Measurements from ENCODE around the gene FBN1. TPM values are rescaled to one million over a fixed set of nuclear protein-coding genes. Genes with fewer than 3 reads are reported as not detected.

Gene FBN1
- total RNA-seq, 1 experiment from 2014 or later = 5.5 TPM

DNA sequence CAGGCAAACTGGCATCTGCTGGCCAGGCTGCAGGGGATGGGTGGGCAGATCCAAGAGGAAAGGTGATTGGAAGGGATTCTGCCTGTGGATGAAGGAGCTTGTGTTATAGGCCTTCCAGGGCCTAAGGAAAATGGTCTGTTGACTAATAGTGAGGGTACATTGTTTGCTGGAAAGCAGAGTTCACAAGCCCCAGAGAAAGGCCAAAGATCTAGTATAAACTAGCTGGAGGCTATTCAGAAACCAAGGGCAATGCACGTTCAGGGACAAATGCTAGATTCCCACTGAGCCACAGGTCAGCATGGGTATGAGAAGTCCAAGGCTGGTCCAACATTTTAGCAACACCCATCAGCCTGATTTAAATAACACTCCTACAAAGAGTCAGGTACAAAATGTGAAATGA, 74.7 kb downstream of the FBN1 start:
- H3K27me3 ChIP-seq (ENCODE audit: control insufficient read depth, insufficient read depth, low read length) = no peaks in the 10 kb centered on the region

DNA sequence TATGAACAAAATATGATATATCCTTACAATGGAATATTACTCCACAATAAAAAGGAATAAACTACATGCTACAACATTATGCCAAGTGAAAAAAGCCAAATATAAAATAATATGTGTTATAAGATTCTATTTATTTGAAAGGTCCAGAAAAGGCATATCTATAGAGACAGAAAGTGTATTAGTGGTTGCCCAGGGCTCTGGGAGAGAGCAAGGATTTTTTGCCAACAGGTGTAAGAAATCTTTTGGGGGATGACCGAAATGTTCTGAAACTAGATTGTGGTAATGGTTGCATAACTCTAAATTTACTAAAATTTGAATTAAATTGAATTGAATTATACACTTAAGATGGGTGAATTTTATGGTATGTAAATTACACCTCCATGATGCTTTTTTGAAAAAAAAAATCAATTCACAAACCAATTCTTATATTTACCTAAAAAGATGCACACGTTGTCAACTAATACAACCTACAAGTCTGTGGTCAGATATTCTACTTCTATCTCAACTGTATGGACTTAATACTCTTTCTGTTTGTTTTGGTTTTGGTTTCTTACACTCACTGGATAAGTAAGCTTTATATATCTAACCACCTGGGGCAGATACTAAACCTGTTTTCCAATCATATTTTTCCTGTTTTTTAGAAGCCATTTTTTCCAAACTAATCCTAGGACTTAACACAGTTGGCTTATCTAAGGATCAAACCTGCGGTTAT, 75.8 kb downstream of the FBN1 start:
- H3K27me3 ChIP-seq (ENCODE audit: control insufficient read depth, insufficient read depth, low read length) = no peaks in the 10 kb centered on the region
- no peak overlapping the region for H3K4me3 ChIP-seq (ENCODE audit: insufficient read depth, low read depth, low read length)
- no peaks in the 10 kb centered on the region for H3K36me3 ChIP-seq (replicated peaks; ENCODE audit: control insufficient read depth, insufficient read depth, low read length)
- DNase-seq = no peak

More for the DNA sequence above, 74.7 kb downstream of the FBN1 start:
- no peak overlapping the region for H3K4me3 ChIP-seq (ENCODE audit: insufficient read depth, low read depth, low read length)
- no peaks in the 10 kb centered on the region for H3K36me3 ChIP-seq (replicated peaks; ENCODE audit: control insufficient read depth, insufficient read depth, low read length)
- DNase-seq = no peak

DNA sequence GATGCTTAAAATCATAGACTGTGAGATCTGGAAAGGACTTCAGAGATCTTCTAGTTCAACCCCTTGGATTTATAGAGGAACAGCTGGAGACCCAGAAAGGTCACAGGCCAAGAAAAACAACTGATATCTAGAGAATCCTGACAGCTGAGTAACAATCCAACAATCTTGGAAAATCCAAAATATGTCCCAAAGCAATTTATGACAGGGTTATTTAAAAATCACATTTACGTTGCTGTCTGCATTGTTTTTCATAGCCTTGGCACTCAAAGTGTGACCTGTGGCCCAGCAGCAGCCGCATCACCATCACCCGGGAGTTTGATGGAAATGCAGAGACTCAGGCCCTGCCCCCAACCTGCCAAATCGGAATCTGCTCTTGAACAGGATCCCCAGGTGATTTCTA, 78.8 kb downstream of the FBN1 start:
- Histone ChIP-seq H3K36me3 (replicated peaks; ENCODE audit: control insufficient read depth, insufficient read depth, low read length) (no peaks in the 10 kb centered on the region), H3K4me3 (ENCODE audit: insufficient read depth, low read depth, low read length) (no peak overlapping the region), H3K27me3 (ENCODE audit: control insufficient read depth, insufficient read depth, low read length) (no peaks in the 10 kb centered on the region)
- DNase-seq = no peak

DNA sequence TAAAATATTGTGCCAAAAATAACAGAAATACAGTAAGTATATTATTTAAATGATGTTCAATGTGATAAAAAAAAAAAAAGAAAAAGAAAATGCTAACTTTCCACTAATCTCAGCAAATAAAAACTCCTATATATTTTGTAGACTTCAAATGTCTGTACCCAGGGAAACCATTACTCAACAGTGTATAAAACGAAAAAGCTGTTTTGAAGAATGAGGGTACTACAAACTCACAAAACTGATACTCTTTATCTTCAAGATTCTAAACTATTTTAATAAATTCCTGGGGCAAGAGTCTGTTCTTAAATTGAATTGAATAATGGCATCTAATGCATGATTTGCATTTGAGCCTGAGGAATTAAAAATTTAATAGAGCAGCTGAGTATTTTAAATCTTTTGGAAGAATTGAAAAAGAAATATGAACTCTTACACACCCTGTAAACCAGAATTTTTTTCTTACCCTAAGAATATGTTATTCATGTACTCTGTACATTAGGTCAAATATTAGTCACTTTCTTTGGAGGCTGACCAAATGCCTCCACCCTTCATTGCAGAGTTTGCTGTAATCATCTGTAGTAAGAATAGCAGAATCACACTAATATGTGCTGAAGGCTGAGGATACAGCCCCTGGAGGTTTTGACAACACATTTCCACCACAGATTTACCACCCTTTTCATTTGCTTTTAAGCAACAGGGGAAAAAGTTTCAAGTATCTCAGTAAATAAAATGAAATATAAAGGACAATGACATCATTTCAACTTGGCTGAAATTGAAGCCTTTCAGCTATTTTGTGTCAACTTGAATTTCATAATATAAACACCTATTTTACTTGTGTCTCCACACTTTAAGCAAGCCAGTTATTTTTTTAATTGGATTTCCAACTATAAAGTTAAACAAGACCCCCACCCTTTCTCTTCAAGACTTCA, 79.7 kb downstream of the FBN1 start:
- no peaks in the 10 kb centered on the region for H3K36me3 ChIP-seq (replicated peaks; ENCODE audit: control insufficient read depth, insufficient read depth, low read length)
- DNase-seq = no peak
- no peak overlapping the region for H3K4me3 ChIP-seq (ENCODE audit: insufficient read depth, low read depth, low read length)
- no peaks in the 10 kb centered on the region for H3K27me3 ChIP-seq (ENCODE audit: control insufficient read depth, insufficient read depth, low read length)

DNA sequence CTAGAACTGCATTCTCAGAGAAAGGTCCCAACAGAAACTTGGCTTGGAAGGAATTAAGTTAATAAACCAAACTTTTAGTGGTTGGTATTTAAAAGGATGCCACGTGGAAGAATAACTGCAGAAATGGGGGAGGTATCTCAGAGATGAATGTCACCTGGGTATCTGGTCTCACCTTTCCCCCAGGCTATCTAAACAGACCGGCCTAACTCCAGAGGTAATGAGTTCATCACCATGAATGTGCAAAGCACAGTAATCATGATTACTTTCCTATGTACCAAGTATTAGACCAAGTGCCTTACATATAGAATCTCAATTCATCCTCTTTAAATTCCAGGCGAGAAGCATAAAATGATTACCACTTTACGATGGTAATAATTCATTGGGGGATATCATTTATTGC, 80.8 kb downstream of the FBN1 start:
- Histone ChIP-seq H3K36me3 (replicated peaks; ENCODE audit: control insufficient read depth, insufficient read depth, low read length) (no peaks in the 10 kb centered on the region), H3K4me3 (ENCODE audit: insufficient read depth, low read depth, low read length) (no peak overlapping the region), H3K27me3 (ENCODE audit: control insufficient read depth, insufficient read depth, low read length) (no peaks in the 10 kb centered on the region)
- no peak for DNase-seq

DNA sequence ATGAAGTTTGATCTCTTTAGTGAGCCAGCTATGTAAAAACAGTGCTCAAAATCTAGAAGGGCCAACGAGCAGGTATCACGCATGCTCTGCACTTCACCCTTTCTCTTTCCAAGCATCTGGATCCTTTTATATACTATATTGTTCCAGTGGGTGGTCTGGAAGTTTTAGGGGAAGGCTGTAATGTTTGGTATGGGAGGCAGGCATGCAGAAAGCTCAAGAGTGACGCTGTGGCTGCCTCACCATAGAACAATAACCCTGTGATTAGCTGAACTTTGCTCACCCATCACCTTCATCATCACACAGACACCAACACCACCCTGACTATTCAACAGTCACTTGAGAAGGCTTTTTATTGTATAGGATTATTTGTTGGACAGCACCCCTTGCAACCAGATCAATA, 81.6 kb downstream of the FBN1 start:
- no peak for DNase-seq
- Histone ChIP-seq H3K27me3 (ENCODE audit: control insufficient read depth, insufficient read depth, low read length) (no peaks in the 10 kb centered on the region), H3K4me3 (ENCODE audit: insufficient read depth, low read depth, low read length) (no peak overlapping the region), H3K36me3 (replicated peaks; ENCODE audit: control insufficient read depth, insufficient read depth, low read length) (no peaks in the 10 kb centered on the region)

DNA sequence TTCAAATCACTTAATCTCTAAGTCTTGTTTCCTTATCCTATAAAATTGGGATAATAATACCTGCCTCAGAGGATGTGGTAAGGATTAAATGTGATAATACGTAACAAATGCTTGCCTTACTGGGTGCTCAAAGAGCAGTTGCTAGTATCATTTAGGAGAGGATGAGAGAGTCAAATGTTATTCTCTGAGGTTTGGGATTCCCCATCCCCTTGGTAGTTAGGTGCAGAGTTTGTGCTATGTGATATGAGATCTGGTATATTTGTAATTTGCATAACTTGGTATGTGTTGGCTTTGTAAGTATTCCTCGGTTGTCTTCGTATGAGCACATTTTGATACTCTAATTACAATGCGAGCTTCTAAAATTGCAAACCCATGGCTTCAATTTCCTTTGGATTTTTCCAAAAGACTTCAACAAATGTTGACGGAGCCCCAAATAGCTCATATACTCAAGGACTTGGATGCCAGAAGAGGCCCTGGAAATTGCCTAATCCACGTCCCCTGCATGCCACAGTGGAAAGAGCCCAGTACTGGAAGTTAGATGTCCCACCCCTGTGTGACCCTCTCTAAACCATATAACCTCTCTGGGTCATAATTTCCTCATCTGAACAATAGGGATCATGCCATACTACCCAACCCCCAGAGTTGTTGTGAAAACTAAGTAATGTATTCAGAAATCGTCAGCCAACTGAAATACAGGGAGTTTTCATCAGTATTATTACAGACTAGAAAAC, 85.0 kb downstream of the FBN1 start:
- H3K27me3 ChIP-seq (ENCODE audit: control insufficient read depth, insufficient read depth, low read length) = no peaks in the 10 kb centered on the region
- no peak for DNase-seq
- H3K4me3 ChIP-seq (ENCODE audit: insufficient read depth, low read depth, low read length) = no peak overlapping the region
- H3K36me3 ChIP-seq (replicated peaks; ENCODE audit: control insufficient read depth, insufficient read depth, low read length) = no peaks in the 10 kb centered on the region

DNA sequence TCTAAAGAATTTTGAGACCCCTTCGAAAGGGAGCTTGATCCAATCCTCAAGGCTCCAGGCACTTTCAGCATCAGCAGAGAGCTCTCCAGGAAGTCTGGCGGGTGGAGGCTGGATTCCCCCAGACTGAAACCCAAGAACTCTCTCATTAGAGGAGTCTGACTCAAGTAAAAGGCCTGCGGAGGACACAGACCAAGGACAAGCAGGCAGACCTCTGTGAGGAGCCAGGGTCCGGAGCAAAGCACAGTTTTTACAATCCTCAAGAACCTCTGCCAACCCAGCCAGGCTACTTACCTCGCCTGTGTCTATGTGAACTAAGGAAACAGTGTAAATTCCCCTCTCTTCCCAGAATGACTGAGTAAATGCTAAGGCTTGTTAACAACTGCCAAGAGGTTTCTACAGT, 86.2 kb downstream of the FBN1 start:
- Histone ChIP-seq H3K36me3 (replicated peaks; ENCODE audit: control insufficient read depth, insufficient read depth, low read length) (no peaks in the 10 kb centered on the region), H3K4me3 (ENCODE audit: insufficient read depth, low read depth, low read length) (no peak overlapping the region), H3K27me3 (ENCODE audit: control insufficient read depth, insufficient read depth, low read length) (no peaks in the 10 kb centered on the region)
- no peak for DNase-seq

DNA sequence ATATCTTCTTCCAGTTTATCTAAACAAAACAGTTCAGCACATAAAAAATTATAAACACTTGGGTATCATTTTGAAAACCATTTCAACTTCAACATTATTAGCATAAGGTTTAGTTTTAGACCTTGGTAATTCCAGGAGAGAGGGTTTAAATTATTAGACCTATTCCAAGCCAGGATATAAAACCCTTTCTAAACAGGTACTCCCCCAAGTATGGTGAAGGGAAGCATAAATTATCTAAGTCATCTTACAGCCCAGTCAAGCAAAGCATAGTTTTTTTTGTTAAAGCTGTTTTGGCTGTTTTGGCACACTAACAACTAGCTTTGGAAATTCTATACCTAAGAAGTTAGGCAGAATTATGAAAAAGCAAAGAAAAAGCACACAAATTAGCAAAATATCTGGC, 87.3 kb downstream of the FBN1 start:
- no peak for DNase-seq
- H3K27me3 ChIP-seq (ENCODE audit: control insufficient read depth, insufficient read depth, low read length) = no peaks in the 10 kb centered on the region
- H3K36me3 ChIP-seq (replicated peaks; ENCODE audit: control insufficient read depth, insufficient read depth, low read length) = no peaks in the 10 kb centered on the region
- no peak overlapping the region for H3K4me3 ChIP-seq (ENCODE audit: insufficient read depth, low read depth, low read length)

DNA sequence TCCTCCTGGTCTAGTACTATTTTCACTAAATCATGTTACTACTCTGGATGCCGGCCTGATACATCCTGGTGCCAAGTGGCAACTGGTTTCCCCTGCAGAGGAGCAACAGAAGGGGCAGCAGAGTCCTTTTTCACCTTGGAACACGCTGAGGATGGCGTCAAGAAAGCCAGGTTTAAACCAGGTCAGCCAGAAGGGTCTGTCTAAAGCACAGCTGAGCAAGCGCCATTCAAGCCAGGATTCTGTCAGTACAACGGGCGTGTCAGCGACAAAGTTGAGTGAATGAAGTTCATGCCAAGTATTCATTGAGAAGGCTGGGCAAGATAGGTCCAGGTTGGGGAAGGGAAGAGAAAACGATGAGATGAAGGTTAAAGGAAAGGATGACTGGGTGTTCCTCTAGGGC, 88.2 kb downstream of the FBN1 start:
- H3K4me3 ChIP-seq (ENCODE audit: insufficient read depth, low read depth, low read length) = no peak overlapping the region
- H3K27me3 ChIP-seq (ENCODE audit: control insufficient read depth, insufficient read depth, low read length) = no peaks in the 10 kb centered on the region
- no peak for DNase-seq
- H3K36me3 ChIP-seq (replicated peaks; ENCODE audit: control insufficient read depth, insufficient read depth, low read length) = no peaks in the 10 kb centered on the region

DNA sequence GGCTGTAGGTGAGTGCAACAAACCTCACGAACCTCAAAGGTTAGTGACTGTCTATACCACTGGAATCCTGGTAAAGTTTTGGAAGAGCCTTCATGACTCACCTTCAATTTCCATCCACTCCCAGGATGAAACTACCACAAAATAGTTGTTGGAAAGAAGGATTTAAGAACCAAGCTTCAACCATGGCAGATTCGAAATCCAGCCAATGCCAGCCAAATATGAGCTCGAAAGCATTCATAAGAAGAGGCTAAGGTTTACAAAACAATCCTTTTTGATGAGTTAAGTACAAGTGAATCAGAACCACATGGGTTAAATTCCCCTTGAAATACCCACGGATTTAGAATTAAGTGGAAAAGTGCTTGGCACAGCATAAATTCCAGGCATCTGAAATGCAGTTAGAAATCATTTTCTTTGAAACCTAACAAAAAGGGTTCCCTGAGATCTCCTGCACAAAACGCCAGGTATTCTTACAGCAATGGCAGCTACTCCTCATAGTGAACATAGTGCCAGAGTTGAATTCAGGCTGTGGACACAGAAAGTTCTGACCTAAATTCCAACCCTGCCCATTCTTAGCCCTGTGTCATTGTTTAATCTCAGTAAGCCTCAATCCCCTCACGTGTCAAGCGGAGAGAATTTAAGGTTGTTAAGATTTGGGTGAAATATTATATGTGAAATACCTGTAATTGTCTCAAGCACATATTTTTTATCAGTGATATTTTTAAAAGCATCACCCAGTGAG, 89.2 kb downstream of the FBN1 start:
- Histone ChIP-seq H3K4me3 (ENCODE audit: insufficient read depth, low read depth, low read length) (no peak overlapping the region), H3K27me3 (ENCODE audit: control insufficient read depth, insufficient read depth, low read length) (no peaks in the 10 kb centered on the region), H3K36me3 (replicated peaks; ENCODE audit: control insufficient read depth, insufficient read depth, low read length) (no peaks in the 10 kb centered on the region)
- DNase-seq = no peak

DNA sequence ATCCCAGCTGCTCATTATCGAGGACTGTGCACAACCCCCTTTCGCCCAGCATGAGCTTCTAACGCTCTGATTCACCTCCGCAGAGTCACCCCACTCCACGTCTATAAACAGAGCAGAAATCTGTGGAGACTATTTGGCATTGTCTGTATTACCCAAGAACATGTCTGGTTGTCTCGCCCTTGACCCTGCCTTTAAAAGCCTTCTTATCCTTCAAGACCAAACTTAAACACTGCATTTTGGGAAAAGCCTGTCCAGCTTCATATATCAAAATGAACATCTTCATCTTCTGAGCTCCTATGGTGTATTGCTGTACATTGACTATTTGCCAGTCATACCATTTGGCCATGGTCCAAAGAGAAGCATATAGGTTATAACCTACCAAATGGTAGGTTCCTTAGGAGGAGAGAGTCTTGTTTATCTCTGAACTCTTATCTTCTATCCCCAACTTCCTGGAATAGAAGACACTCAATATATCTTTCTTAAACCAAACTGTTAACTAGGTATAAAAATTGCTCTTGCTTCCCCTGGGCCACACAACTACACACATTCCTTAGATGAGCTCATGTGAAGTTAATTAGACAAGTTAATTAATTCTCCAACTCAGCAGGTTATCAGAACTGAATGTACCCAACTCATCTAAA, 90.1 kb downstream of the FBN1 start:
- Histone ChIP-seq H3K36me3 (replicated peaks; ENCODE audit: control insufficient read depth, insufficient read depth, low read length) (no peaks in the 10 kb centered on the region), H3K27me3 (ENCODE audit: control insufficient read depth, insufficient read depth, low read length) (no peaks in the 10 kb centered on the region), H3K4me3 (ENCODE audit: insufficient read depth, low read depth, low read length) (no peak overlapping the region)
- DNase-seq = no peak

DNA sequence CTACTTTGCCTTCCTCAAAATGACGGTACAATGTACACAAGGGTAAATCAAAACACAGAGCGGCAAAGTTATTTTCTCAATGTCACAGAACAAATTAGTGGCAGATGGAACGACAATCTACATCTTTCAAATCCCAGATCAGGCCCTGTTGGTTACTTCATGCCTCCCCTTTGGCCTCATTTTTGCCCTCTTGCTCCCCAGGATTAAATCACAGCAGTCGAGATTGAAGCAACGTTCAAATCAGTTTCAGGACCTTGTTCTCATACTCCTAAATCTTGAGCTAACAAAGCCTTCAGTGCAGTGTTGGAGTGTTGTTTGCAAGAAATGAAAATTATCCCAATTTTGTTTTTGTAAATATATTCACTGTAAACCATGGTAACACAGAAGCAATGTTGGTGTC, 91.4 kb downstream of the FBN1 start:
- H3K4me3 ChIP-seq (ENCODE audit: insufficient read depth, low read depth, low read length) = no peak overlapping the region
- H3K27me3 ChIP-seq (ENCODE audit: control insufficient read depth, insufficient read depth, low read length) = no peaks in the 10 kb centered on the region
- H3K36me3 ChIP-seq (replicated peaks; ENCODE audit: control insufficient read depth, insufficient read depth, low read length) = no peaks in the 10 kb centered on the region
- DNase-seq = no peak

DNA sequence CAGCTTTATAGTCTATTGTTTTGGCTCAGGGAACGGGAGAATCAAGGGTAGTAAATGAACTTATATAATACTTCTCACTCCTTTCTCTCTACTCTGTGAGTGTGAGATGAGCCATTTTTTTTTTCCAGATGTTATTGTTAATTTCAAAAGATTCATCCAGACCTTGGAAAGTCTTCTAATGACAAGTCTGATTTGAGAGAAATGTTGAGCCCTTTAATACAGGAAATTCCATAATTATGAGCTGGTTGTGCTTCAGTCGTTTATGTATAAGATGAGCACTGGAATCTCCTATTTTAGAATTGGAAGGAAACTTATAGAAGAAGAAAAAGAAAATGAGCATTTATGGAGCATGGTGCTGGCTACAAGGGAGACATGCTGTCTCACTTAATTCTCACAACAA, 92.0 kb downstream of the FBN1 start:
- no peak for DNase-seq
- H3K27me3 ChIP-seq (ENCODE audit: control insufficient read depth, insufficient read depth, low read length) = no peaks in the 10 kb centered on the region
- H3K4me3 ChIP-seq (ENCODE audit: insufficient read depth, low read depth, low read length) = no peak overlapping the region

More for the DNA sequence above, 92.0 kb downstream of the FBN1 start:
- no peaks in the 10 kb centered on the region for H3K36me3 ChIP-seq (replicated peaks; ENCODE audit: control insufficient read depth, insufficient read depth, low read length)
